C4-2B (cell line): ENCODE data around the gene FYCO1.

Experiments
- H3K27ac ChIP-seq: fragments of 450-650 bp; 2 replicates; pipeline ENCODE4 v1.5.1; 2017
- CTCF ChIP-seq: fragments of 450-650 bp; conservative IDR thresholded peaks from 2 replicates; pipeline ENCODE4 v1.5.1; 2017; ENCODE audit warnings: mild to moderate bottlenecking
- ZFX ChIP-seq: fragments of 450-650 bp; IDR thresholded peaks from 2 replicates; pipeline ENCODE4 v1.6.1; 2017

FYCO1 gene

GRCh38 chr3:45917146-45917898, 78.3 kb downstream of the FYCO1 start:
- H3K27ac ChIP-seq = no peak overlapping the region
- TF ChIP-seq ZFX = no peak

GRCh38 chr3:45915518-45916231, 79.9 kb downstream of the FYCO1 start:
- no peak overlapping the region for H3K27ac ChIP-seq
- no peak for TF ChIP-seq ZFX
- no peak for TF ChIP-seq CTCF

- H3K27ac ChIP-seq = no peak overlapping the region
- TF ChIP-seq ZFX (no peak), CTCF (no peak)
Measured at GRCh38 chr3:45915059-45915439, 80.6 kb downstream of the FYCO1 start.

- TF ChIP-seq ZFX = no peak
- TF ChIP-seq CTCF = no peak
- H3K27ac ChIP-seq = no peak overlapping the region
Measured at GRCh38 chr3:45914362-45915058, 81.1 kb downstream of the FYCO1 start.

DNA sequence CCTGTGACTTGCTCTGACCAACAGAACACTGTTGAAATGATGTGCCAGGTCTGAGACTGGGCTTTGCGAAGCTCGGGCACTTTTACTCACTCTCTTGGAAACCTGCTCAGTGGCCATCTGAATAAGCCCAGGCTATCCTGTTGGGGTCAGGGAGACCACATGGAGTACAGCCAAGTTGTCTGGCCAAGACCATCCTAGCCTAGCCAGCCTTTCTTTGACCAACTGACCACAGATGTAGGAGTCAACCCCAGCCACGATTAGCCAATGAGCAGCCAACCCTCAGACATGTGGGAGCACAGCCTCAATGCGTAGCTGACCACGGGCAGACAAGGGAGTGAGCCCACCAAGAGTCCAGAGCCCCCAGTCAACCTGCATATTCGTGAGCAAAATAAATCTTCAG, 83.2 kb downstream of the FYCO1 start:
- TF ChIP-seq CTCF (no peak), ZFX (no peak)
- H3K27ac ChIP-seq = no peak overlapping the region

DNA sequence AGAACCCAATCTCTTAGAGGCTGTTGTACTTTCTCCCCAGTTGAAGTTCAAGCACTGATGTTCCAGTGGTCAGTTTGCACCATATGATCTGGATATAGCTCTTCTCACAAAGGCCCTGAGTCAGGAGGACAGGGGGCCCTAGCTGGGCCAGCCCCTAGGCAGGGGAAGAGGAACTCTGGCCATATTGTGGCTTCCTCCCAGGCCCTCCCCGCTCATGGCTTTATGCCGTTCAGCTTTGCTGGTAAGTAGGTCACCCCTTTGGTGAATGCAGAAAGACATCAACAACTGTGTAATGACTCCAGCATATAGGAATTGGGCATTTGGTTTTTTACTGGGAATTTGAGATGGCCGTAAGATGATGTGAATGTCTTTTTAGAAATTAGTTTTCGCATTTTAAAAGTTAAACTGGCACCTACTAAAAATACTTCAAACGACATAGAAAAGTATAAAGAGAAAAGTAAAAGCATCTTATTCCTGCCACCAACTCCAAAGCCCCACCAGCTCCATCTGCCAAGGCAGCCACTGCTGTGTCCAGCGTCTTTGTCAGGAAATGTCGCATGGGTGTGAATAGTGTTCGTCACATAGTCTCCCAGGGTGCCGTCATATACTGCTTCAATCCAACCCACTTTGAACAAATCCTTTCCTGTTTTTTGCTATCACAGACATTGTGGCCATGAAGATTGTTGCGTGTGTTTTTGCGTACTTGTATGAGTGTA, 84.0 kb downstream of the FYCO1 start:
- TF ChIP-seq ZFX (no peak), CTCF (no peak)
- H3K27ac ChIP-seq = no peak overlapping the region

- H3K27ac ChIP-seq = no peak overlapping the region
- TF ChIP-seq CTCF (no peak), ZFX (no peak)
Measured at GRCh38 chr3:45910892-45911291, 84.7 kb downstream of the FYCO1 start.
